HG03442 (cell line): Measurements from ENCODE around the gene USF2.

Experiments used
- ATAC-seq: cut with Tn5 transposase; IDR thresholded peaks from one replicate; pipeline ENCODE4 v1.9.1; 2021; ENCODE audit warnings: mild to moderate bottlenecking, moderate library complexity; ENCODE audit not compliant: unreplicated experiment

USF2 gene

GRCh38 chr19:35241417-35241816 lies 27.3 kb upstream of the USF2 start:
- ATAC-seq, result no peak

- ATAC-seq, result no peak
These were observed 22.2 kb upstream of the USF2 start for GRCh38 chr19:35246466-35247092.

- ATAC-seq, result peak; percentile 43
These were observed 21.0 kb upstream of the USF2 start for GRCh38 chr19:35247526-35248309.

- peak; percentile 67 for ATAC-seq
These were observed 20.2 kb upstream of the USF2 start, which contains the start of gene LSR for GRCh38 chr19:35248310-35249145. TSS of gene LSR (plus strand) at chr19:35249002. CDS start at chr19:35249023, 21 bp downstream.

- ATAC-seq, result peak; percentile 7
These were observed 19.5 kb upstream of the USF2 start for GRCh38 chr19:35249146-35249847.

GRCh38 chr19:35249848-35250711 lies 18.7 kb upstream of the USF2 start:
- no peak for ATAC-seq

- ATAC-seq, result no peak
These were observed 17.3 kb upstream of the USF2 start for GRCh38 chr19:35251456-35251855.

- ATAC-seq, result no peak
These were observed 15.2 kb upstream of the USF2 start for GRCh38 chr19:35253316-35254286.

GRCh38 chr19:35254341-35255297 lies 14.1 kb upstream of the USF2 start:
- ATAC-seq, result no peak

- ATAC-seq, result no peak
These were observed 12.2 kb upstream of the USF2 start for GRCh38 chr19:35256566-35256965.

- ATAC-seq, result no peak
These were observed 11.7 kb upstream of the USF2 start for GRCh38 chr19:35257113-35257461.

- no peak for ATAC-seq
These were observed 8.0 kb upstream of the USF2 start for GRCh38 chr19:35260694-35261304.

GRCh38 chr19:35261356-35262100 lies 7.2 kb upstream of the USF2 start:
- no peak for ATAC-seq

GRCh38 chr19:35262101-35262761 lies 6.5 kb upstream of the USF2 start:
- no peak for ATAC-seq

- no peak for ATAC-seq
These were observed 4.3 kb upstream of the USF2 start for GRCh38 chr19:35264268-35265125.
